Loucy (cell line): ENCODE results near the gene ADD2.

Experiments used
- EZH2phosphoT487 ChIP-seq: fragments of 200-600 bp; IDR thresholded peaks from 2 replicates; pipeline ENCODE4 v1.6.1; 2018; ENCODE audit warnings: antibody characterized with exemption, mild to moderate bottlenecking, moderate library complexity, borderline replicate concordance
- TF ChIP-seq, protein P1 (sequence below): fragments of 200-600 bp; sonication (generic); conservative IDR thresholded peaks from 2 replicates; pipeline ENCODE4 v1.5.1; 2014; ENCODE audit warnings: mild to moderate bottlenecking, antibody characterized with exemption, low read length

GRCh38 chr2:70643715-70644114 lies 124.3 kb downstream of the ADD2 start:
- TF ChIP-seq, protein P1, sequence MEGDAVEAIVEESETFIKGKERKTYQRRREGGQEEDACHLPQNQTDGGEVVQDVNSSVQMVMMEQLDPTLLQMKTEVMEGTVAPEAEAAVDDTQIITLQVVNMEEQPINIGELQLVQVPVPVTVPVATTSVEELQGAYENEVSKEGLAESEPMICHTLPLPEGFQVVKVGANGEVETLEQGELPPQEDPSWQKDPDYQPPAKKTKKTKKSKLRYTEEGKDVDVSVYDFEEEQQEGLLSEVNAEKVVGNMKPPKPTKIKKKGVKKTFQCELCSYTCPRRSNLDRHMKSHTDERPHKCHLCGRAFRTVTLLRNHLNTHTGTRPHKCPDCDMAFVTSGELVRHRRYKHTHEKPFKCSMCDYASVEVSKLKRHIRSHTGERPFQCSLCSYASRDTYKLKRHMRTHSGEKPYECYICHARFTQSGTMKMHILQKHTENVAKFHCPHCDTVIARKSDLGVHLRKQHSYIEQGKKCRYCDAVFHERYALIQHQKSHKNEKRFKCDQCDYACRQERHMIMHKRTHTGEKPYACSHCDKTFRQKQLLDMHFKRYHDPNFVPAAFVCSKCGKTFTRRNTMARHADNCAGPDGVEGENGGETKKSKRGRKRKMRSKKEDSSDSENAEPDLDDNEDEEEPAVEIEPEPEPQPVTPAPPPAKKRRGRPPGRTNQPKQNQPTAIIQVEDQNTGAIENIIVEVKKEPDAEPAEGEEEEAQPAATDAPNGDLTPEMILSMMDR, result peak; percentile 76
- TF ChIP-seq EZH2phosphoT487, result no peak
